Stimulated activated memory B cell treated with anti-CD40 and anti-IgM and Interleukin-4, amounts not matched to agents 10 μg/mL and 1 μg/mL and 100 μg/mL, for 72 hours (primary cell): ENCODE measurements around the gene KHDC1L.
A peak's percentile ranks its signal among the peaks of the same experiment; 100 is the strongest.
"Not testable (repeated sequence)": the region's sequence is repeated elsewhere in the genome, so short reads cannot be mapped to it uniquely, and the experiment has no call there.

ENCODE experiments used
- ATAC-seq: fragments of 150-1000 bp; cut with Tn5 transposase; 2 replicates; pipeline ENCODE4 v1.10.0; 2021
- H3K27ac Mint-ChIP-seq: one replicate; pipeline ENCODE4 v1.8.0; 2022; ENCODE audit warnings: mild to moderate bottlenecking, mixed read lengths
- H3K27me3 Mint-ChIP-seq: one replicate; pipeline ENCODE4 v1.8.0; 2022; ENCODE audit warnings: mixed read lengths
- H3K36me3 Mint-ChIP-seq: one replicate; pipeline ENCODE4 v1.8.0; 2022; ENCODE audit warnings: mixed read lengths
- H3K4me1 Mint-ChIP-seq: one replicate; pipeline ENCODE4 v1.8.0; 2022; ENCODE audit warnings: mixed read lengths
- H3K4me3 Mint-ChIP-seq: one replicate; pipeline ENCODE4 v1.8.0; 2022; ENCODE audit warnings: mild to moderate bottlenecking, moderate library complexity, mixed read lengths
- H3K9me3 Mint-ChIP-seq: one replicate; pipeline ENCODE4 v1.8.0; 2022; ENCODE audit warnings: mixed read lengths

The KHDC1L gene

DNA sequence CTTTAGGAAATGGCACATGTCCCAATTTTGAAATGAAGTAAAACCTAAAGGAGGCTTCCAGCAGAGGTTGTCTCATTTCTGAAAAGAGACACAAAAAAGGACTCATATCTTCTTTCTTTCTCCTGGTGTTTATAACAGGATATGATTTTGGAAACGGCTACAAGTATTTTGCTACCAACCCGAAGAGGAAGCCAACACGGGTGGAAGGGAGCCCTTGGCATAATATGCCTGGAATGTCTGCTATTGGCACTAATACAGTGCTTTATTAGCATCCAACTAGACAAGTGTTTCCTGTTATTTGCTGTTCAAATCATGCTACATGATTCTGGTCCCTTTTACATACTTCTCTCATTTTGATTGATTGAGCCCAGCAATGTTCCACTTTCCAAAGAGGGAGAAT is 8.7 kb upstream of the KHDC1L start:
- H3K4me3 Mint-ChIP-seq, H3K9me3 Mint-ChIP-seq, ATAC-seq, H3K27me3 Mint-ChIP-seq, H3K36me3 Mint-ChIP-seq, H3K27ac Mint-ChIP-seq, H3K4me1 Mint-ChIP-seq: not testable (repeated sequence)

GRCh38 chr6:73233048-73233447 is 7.8 kb upstream of the KHDC1L start:
- H3K4me1 Mint-ChIP-seq = peaks cover 9% of the 10 kb centered on the region

GRCh38 chr6:73231986-73232391 is 6.7 kb upstream of the KHDC1L start:
- Mint-ChIP-seq H3K36me3 (no peaks in the 10 kb centered on the region), H3K4me1 (peaks cover 9% of the 10 kb centered on the region), H3K27me3 (no peaks in the 10 kb centered on the region), H3K9me3 (no peaks in the 10 kb centered on the region), H3K27ac (no peak overlapping the region), H3K4me3 (no peak overlapping the region)
- peak; percentile 82 for ATAC-seq

More at GRCh38 chr6:73233048-73233447, 7.8 kb upstream of the KHDC1L start:
- ATAC-seq = no peak
- no peak overlapping the region for H3K27ac Mint-ChIP-seq
- H3K4me3 Mint-ChIP-seq = no peak overlapping the region
- no peaks in the 10 kb centered on the region for H3K9me3 Mint-ChIP-seq
- H3K36me3 Mint-ChIP-seq = no peaks in the 10 kb centered on the region
- H3K27me3 Mint-ChIP-seq = no peaks in the 10 kb centered on the region

DNA sequence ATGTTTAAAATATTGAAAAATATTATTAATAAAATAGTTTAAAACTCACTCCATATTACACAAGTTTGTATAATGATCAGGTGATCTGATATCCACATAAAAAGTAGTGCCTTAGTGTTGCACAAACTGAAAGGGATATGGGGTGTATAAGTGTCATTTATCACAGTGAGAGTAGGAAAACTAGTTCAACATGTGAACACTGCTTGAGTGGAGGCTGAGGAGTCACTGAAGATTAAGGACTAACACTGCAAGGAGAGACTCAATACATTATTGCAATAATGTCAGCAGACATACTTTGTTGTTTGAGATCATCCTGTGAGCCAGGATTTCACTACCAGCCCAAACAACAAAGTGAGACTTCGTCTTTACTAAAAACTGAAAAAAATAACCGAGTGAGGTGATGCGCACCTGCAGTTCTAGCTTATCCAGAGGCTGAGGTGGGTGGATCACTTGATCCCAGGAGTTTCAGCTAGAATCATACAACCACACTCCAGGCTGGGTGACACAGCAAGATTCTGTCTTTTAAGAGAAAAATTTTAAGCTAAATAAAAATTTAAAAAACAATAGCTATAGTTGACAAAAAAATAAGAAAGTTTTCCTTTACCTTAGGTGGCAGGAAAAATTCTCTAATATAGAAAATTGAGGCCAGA is 2.4 kb upstream of the KHDC1L start:
- no peak for ATAC-seq
- H3K27me3 Mint-ChIP-seq = no peaks in the 10 kb centered on the region
- H3K9me3 Mint-ChIP-seq = no peaks in the 10 kb centered on the region

DNA sequence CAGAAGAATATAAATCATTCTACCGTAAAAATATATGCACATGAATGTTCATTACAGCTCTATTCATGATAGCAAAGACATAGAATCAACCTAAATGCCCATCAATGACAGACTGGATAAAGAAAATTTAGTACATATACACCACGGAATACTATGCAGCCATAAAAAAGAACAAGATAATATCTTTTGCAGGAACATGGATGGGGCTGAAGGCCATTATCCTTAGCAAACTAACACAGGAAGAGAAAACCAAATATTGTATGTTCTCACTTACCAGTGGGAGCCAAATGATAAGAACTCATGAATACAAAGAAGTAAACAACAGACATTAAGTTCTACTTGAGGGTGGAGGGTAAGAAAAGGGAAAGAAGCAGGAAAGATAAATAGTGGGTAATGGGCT is 8.4 kb downstream of the KHDC1L start:
- no peak for ATAC-seq
- H3K4me3 Mint-ChIP-seq = no peak overlapping the region
- no peak overlapping the region for H3K27ac Mint-ChIP-seq
- H3K9me3 Mint-ChIP-seq = no peaks in the 10 kb centered on the region
- H3K36me3 Mint-ChIP-seq = no peaks in the 10 kb centered on the region
- no peaks in the 10 kb centered on the region for H3K4me1 Mint-ChIP-seq
- peaks cover 10% of the 10 kb centered on the region for H3K27me3 Mint-ChIP-seq

More for the DNA sequence above, 2.4 kb upstream of the KHDC1L start:
- Mint-ChIP-seq H3K27ac (no peak overlapping the region), H3K4me1 (peaks cover 18% of the 10 kb centered on the region), H3K4me3 (no peak overlapping the region), H3K36me3 (no peaks in the 10 kb centered on the region)

DNA sequence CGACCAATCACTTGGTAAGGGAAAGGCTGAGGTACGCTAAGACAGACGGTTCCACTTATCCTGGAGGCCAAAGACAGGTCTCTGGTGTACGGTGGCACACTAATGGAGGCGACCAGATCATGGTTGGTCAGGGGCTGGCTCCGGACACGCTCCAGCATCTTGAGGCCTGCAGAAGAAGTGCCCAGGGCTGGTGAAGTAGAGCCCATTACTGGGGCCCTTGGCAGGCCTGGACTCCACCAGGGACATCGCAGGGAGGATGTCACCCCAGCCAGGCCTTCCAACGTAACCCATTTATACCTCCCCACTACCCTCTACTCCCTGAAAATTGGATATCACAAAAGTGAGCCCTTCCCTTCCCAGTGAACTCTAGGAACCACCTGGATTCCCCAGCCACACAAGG is 16.2 kb downstream of the KHDC1L start:
- H3K9me3 Mint-ChIP-seq = no peaks in the 10 kb centered on the region
- no peaks in the 10 kb centered on the region for H3K27me3 Mint-ChIP-seq
- ATAC-seq = peak; percentile 18
- no peaks in the 10 kb centered on the region for H3K36me3 Mint-ChIP-seq
- H3K4me1 Mint-ChIP-seq = no peaks in the 10 kb centered on the region
- H3K4me3 Mint-ChIP-seq = no peak overlapping the region
- no peak overlapping the region for H3K27ac Mint-ChIP-seq

- no peaks in the 10 kb centered on the region for H3K36me3 Mint-ChIP-seq
- H3K9me3 Mint-ChIP-seq = no peaks in the 10 kb centered on the region
- H3K4me1 Mint-ChIP-seq = no peaks in the 10 kb centered on the region
- ATAC-seq = no peak
- H3K27me3 Mint-ChIP-seq = no peaks in the 10 kb centered on the region
- no peak overlapping the region for H3K27ac Mint-ChIP-seq
- H3K4me3 Mint-ChIP-seq = no peak overlapping the region
Observed at GRCh38 chr6:73207221-73207837, 18.0 kb downstream of the KHDC1L start.

DNA sequence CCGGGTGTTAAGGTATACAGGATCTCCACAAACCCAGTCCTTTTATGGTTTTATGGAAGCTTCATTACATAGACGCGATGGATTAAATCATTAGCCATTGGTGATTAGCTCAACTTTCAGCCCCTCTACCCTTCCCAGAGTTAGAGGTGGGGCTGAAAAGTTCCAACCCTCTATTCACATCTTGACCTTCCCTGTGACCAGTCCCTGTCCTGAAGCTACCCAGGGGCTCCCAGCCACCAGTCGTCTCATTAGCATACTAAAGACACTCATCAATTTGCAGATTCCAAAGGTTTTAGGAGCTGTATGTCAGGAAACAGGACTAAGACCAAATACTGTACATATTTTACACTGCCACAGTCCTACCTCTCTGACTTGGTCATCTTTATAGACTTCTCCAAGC is 21.0 kb downstream of the KHDC1L start:
- no peak overlapping the region for H3K4me3 Mint-ChIP-seq
- no peak for ATAC-seq
- H3K4me1 Mint-ChIP-seq = no peaks in the 10 kb centered on the region
- no peaks in the 10 kb centered on the region for H3K36me3 Mint-ChIP-seq
- no peaks in the 10 kb centered on the region for H3K9me3 Mint-ChIP-seq
- H3K27ac Mint-ChIP-seq = no peak overlapping the region
- no peaks in the 10 kb centered on the region for H3K27me3 Mint-ChIP-seq

DNA sequence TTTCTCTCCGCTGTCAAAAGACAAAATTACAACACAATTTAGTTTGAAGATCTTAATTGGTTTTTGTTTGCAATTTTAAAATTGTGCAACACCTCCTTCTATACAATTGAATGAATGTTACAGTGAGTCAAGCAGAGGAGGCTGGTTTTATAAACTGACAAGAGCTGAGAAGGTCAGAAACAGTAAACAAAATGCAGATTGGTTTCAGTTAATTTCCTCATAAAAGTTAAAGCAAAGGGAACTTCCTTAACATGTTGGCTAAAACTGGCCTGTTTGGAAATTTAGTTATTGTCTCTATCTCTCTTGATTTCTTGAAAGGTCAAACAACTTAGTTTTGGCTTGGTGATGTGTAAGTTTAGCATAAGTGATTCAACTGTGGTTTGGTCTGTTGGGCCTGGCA is 22.2 kb downstream of the KHDC1L start:
- Mint-ChIP-seq H3K36me3 (no peaks in the 10 kb centered on the region), H3K9me3 (no peaks in the 10 kb centered on the region), H3K4me3 (no peak overlapping the region), H3K4me1 (no peaks in the 10 kb centered on the region), H3K27me3 (no peaks in the 10 kb centered on the region), H3K27ac (no peak overlapping the region)
- no peak for ATAC-seq

DNA sequence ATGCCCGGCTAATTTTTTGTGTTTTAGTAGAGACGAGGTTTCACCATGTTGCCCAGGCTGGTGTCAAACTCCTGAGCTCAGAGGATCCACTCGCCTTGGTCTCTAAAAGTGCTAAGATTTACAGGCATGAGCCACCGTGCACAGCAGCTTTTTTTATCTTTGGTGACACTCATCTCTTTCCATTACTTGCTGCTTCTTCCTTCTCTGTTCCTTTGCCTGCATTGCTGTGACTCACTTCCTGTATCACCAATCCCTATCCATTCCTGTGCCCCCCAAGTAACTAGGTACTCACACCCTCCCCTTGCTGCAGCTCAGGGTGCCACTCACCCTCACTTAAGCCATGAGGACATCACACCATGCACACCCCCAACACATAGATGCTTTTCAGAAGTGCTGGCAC is 24.6 kb downstream of the KHDC1L start:
- Mint-ChIP-seq H3K4me3 (no peak overlapping the region), H3K27ac (no peak overlapping the region), H3K27me3 (no peaks in the 10 kb centered on the region), H3K9me3 (no peaks in the 10 kb centered on the region), H3K36me3 (peaks cover under 1% of the 10 kb centered on the region), H3K4me1 (no peaks in the 10 kb centered on the region)
- no peak for ATAC-seq

DNA sequence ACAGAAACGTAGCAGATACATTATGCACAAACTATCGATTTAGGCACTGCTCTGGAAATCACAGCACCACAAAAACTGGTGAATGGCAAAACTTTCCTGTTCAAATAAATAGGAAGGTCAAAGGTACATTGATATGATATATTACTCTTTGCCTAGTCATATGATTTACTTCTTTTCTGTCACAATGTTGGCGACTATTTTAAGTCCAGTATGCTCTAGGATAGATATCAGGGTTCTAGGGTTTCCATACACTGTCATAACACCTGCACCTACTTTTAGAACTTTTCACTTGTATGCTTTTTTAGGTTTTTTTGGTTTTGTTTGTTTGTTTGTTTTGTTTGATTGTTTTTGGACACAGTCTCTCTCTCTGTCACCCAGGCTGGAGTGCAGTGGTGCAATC is 25.0 kb downstream of the KHDC1L start:
- ATAC-seq = no peak
- Mint-ChIP-seq H3K27ac (no peak overlapping the region), H3K36me3 (peaks cover 5% of the 10 kb centered on the region), H3K27me3 (no peaks in the 10 kb centered on the region), H3K4me1 (no peaks in the 10 kb centered on the region), H3K4me3 (no peak overlapping the region), H3K9me3 (no peaks in the 10 kb centered on the region)

DNA sequence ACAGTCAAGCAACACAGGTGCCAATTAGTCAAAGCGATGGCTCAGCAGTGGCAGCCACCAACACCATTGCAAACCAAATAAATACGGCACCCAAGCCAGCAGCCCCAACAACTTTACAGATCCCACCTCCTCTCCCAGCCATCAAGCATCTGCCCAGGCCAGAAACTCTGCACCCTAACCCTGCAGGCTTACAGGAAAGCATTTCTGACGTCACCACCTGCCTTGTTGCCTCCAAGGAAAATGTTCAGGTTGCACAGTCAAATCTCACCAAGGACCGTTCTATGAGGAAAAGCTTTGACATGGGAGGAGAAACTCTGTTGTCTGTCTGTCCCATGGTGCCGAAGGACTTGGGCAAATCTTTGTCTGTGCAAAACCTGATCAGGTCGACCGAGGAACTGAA is 30.6 kb downstream of the KHDC1L start:
- no peak for ATAC-seq
- Mint-ChIP-seq H3K27me3 (no peaks in the 10 kb centered on the region), H3K4me1 (no peaks in the 10 kb centered on the region), H3K36me3 (peaks cover 17% of the 10 kb centered on the region), H3K27ac (no peak overlapping the region), H3K4me3 (no peak overlapping the region), H3K9me3 (no peaks in the 10 kb centered on the region)

- H3K36me3 Mint-ChIP-seq = peaks cover 17% of the 10 kb centered on the region
- H3K4me1 Mint-ChIP-seq, H3K4me3 Mint-ChIP-seq, ATAC-seq, H3K9me3 Mint-ChIP-seq, H3K27ac Mint-ChIP-seq, H3K27me3 Mint-ChIP-seq: not testable (repeated sequence)
Observed at GRCh38 chr6:73193302-73193701, 32.0 kb downstream of the KHDC1L start.

DNA sequence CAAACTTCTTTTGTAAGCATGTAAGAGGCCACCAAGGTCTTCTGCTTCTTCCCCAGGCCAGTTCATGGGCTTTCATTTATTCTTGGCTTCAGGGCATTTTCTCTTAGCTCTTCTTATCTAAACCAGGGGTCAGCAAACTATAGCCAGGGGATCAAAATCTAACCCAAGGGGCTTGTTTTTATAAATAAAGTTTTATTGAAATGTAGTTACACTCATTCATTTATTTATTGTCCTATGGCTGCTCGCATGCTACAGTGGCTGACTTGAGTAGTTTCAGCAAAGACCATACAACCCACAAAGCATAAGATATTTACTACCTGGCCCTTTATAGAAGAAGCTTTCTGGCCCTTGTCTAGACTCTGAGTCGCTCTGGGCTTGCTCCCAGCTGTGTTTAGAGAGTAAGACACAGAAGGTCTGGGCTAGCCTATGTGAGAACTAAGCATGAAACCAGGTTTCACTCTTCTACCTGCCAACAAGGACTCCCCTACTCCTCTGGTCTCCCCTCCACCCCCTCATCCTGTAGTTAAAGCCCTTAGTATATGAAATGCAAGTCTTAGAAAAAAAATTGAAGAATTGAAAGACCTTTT is 43.2 kb downstream of the KHDC1L start:
- no peaks in the 10 kb centered on the region for H3K27me3 Mint-ChIP-seq
- no peaks in the 10 kb centered on the region for H3K36me3 Mint-ChIP-seq
- ATAC-seq = no peak
- H3K27ac Mint-ChIP-seq = no peak overlapping the region
- no peak overlapping the region for H3K4me3 Mint-ChIP-seq
- peaks cover 11% of the 10 kb centered on the region for H3K4me1 Mint-ChIP-seq
- H3K9me3 Mint-ChIP-seq = no peaks in the 10 kb centered on the region

DNA sequence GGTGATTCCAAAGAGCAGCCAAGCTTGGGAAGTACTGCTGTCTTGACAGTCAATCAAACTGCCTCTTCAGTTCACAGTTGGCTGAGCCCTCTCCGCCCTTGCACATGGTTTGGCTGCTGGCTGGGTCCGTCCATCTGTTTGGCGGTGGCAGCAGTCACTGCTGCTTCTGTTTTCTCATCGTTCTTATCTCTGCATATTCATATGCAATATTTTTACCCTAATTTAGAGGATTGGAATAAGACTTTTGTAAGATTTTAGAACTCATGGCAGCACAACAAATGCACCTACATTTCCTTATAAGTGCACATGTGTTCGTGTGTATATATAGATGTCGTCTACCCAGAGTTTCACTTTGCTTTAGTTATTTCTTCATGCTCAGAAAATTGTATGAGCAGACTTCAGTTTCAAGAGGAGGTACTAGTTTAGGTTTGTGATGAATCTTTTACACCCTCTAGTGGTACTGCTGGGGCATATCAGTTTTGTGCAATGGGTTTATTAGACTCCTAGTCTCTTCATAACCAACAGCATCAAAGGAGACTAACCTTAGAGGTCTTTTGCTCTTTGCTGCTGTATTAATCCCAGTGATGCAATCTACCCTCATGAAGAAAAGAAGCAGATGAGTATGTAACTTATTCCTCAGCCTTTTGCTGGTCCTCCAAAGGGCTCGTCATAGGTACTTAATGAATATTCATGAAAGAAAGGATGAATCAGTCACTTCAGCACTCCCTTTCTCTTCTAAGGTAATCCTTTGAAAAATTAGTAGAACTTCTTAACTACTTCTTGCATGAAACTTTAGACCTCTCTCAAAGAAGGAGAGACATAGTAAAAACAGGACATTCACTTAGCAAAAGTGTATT is 44.3 kb downstream of the KHDC1L start:
- Mint-ChIP-seq H3K4me1 (peaks cover 11% of the 10 kb centered on the region), H3K9me3 (no peaks in the 10 kb centered on the region), H3K27me3 (no peaks in the 10 kb centered on the region), H3K27ac (peak overlapping the region; percentile 51), H3K4me3 (peak overlapping the region; percentile 72), H3K36me3 (no peaks in the 10 kb centered on the region)
- ATAC-seq = peak; percentile 83
